ENCODE data around the gene NHERF2.

Gene NHERF2

DNA sequence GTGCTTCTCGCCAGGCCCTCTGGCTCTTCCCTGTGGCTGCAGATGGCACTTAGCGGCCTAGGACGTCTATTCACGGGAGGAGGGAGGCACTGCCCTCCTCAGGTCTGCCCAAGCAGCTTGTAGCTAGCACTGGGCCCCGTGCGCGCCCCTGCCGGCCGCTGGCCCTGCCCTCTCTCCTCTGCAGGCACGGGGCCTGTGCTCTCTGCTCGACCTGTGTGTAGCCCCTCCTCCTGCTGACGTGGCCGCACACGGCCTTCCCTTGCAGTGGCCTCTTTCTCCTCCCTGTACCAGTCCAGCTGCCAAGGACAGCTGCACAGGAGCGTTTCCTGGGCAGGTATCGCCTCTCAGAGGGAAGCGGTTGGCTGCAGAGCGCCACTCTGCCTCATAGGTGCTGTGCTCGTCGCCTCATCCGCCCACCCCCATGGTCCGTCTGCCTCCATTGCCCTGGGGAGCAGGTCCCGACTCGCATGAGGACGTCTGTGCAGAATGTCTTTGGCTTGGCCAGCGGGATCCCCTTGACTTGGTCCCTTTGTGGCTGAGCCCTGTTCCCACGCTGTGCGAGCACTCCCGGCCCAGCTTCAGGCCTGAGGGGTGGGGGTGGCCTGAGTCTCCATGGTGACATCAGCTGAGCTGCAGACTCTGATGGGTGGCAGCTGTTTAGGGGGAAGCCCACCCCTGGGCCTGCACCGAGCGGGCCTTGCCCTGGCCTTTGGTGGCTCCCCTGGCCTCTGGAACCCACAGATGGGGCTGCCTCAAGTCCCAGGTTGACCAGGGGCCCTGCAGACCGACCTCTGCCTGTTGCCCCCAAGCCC lies 55.7 kb downstream of the NHERF2 start:
- no peak for DNase-seq
- TF ChIP-seq POLR2A (IDR thresholded peaks at IDR 0.05; ENCODE audit: low read length) (no peak), GATA1 (IDR thresholded peaks at IDR 0.05; ENCODE audit: low read depth, low read length) (no peak)

DNA sequence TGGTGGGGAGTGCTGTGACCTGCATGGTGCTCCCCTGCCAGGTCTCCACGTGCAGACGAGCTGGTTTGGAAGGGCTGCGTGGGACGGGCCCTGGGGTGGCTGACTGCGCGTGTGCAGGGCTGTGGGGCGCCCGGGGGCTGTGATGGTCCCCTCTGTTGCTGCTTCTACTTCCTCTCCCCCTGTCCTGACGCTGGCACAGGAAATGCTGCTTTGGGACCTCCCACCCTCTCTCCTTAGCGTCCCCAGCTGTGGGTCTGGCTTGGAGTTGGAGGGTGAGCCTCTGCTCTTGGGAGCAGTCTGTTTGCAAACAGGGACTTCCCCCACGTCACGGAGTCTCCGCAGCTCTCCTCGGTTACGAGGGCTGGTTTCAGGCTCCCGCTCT lies 56.3 kb downstream of the NHERF2 start:
- DNase-seq: no peak
- TF ChIP-seq GATA1 (IDR thresholded peaks at IDR 0.05; ENCODE audit: low read depth, low read length) (no peak), POLR2A (IDR thresholded peaks at IDR 0.05; ENCODE audit: low read length) (no peak)

DNA sequence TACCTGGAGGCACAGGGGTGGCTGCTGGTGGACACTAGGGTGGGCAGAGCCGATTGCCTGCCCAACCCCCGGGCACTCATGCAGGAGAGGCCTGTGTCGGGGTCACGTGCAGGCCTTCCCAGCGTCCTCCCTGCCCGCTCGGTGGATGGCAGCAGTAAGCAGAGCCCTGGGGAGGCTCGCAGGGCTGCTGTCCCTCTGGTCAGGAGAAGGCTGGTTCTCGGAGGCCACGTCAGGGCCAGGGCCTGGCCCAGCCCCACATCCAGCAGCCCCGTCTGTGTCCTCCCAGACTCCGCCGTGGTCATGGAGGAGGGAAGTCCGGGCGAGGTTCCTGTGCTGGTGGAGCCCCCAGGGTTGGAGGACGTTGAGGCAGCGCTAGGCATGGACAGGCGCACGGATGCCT lies 56.7 kb downstream of the NHERF2 start:
- no peak for DNase-seq
- TF ChIP-seq POLR2A (IDR thresholded peaks at IDR 0.05; ENCODE audit: low read length) (no peak), GATA1 (IDR thresholded peaks at IDR 0.05; ENCODE audit: low read depth, low read length) (no peak)

DNA sequence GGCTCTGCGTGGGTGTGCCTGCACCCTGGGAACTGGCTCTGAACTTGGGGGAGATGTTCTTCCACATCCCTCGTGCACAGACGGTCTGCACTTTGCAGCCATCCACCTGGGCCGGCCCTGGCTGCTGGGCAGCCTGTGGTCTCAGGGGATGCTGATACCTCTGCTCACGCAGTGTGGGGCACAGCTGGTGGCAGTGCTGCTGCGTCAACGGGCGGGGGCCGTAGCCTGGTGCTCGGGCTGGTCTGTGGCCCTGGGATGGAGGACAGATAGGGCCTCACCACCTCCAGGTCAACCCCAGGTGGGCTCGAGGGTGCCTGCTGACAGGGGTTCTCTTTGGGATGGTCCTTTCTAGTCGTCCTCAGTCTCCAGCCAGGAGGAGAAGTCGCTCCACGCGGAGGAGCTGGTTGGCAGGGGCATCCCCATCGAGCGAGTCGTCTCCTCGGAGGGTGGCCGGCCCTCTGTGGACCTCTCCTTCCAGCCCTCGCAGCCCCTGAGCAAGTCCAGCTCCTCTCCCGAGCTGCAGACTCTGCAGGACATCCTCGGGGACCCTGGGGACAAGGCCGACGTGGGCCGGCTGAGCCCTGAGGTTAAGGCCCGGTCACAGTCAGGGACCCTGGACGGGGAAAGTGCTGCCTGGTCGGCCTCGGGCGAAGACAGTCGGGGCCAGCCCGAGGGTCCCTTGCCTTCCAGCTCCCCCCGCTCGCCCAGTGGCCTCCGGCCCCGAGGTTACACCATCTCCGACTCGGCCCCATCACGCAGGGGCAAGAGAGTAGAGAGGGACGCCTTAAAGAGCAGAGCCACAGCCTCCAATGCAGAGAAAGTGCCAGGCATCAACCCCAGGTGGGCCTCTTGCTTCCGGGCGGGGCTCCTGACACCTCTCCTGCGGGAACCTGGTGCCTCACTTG lies 57.4 kb downstream of the NHERF2 start:
- TF ChIP-seq GATA1 (IDR thresholded peaks at IDR 0.05; ENCODE audit: low read depth, low read length): no peak
- no peak for TF ChIP-seq POLR2A (IDR thresholded peaks at IDR 0.05; ENCODE audit: low read length)
- DNase-seq: no peak

DNA sequence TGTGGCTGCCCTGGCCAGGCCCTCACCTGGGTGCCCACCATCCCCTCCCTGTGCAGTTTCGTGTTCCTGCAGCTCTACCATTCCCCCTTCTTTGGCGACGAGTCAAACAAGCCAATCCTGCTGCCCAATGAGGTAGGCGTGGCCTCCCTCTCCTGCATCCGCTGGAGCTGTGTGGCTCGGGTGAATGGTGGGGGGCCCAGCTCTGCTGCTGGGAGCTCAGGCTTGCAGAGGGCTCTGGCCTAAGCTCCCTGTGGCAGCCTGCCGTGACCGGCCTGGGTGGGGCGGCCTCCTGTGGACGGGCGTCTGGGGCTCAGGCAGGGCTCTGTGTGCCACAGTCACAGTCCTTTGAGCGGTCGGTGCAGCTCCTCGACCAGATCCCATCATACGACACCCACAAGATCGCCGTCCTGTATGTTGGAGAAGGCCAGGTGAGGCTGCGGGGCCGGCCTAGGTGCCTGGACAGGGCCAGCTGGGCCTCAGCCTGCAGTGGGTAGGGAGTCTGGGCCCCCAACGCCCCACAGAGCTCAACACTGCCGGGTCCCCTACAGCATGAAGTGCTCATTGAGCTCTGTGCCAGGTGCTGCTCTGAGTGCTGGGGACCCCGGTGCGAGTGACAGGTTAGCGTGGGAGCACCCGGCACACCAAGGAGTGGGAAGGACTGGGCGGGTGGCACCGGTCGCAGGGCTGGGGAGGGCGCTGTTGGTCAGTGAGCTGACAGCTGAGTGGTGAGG lies 58.4 kb downstream of the NHERF2 start:
- TF ChIP-seq GATA1 (IDR thresholded peaks at IDR 0.05; ENCODE audit: low read depth, low read length) (no peak), POLR2A (IDR thresholded peaks at IDR 0.05; ENCODE audit: low read length) (no peak)
- no peak for DNase-seq

DNA sequence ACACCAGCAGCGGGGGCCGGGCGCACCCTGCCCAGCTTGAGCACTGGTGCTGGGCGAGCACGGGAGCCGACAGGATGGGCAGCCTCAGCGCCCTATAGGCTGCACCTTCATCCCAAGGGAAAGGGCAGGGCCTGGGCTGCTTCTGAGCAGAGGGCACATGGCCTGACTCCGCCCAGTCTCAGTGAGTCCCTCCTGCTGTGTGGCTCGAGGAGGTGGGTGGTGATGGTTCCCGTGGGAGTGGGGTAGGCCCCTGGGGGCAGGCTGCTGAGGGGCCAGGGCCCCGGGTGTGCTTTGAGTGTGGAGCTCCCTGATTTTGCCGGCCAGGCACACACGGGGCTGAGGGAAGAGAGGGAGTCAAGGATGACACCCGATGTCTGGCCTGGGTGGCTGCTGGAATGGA lies 59.0 kb downstream of the NHERF2 start:
- TF ChIP-seq POLR2A (IDR thresholded peaks at IDR 0.05; ENCODE audit: low read length) (no peak), GATA1 (IDR thresholded peaks at IDR 0.05; ENCODE audit: low read depth, low read length) (no peak)
- DNase-seq: no peak

DNA sequence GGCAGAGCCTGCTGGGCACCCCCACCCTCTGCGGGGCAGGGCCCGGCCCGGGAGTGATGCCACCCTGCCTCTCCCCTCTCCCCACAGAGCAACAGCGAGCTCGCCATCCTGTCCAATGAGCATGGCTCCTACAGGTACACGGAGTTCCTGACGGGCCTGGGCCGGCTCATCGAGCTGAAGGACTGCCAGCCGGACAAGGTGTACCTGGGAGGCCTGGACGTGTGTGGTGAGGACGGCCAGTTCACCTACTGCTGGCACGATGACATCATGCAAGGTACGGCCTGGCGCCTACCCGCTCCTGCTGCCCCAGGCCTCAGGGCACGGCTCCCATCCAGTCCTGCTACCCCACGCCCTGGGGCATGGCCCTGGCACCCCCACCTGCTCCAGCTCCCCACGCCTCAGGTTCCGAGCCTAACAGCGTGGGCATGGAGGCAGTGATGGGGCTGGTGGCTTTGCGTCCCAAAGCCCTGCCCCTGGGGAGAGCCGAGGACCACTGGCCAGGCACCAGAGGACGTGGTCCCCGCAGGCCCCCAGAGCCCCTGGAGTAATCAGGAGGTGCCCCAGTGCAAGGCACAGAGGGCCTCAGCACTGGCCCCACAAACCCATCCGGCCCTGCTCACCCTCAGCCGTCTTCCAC lies 59.5 kb downstream of the NHERF2 start:
- TF ChIP-seq GATA1 (IDR thresholded peaks at IDR 0.05; ENCODE audit: low read depth, low read length) (no peak), POLR2A (IDR thresholded peaks at IDR 0.05; ENCODE audit: low read length) (no peak)

DNA sequence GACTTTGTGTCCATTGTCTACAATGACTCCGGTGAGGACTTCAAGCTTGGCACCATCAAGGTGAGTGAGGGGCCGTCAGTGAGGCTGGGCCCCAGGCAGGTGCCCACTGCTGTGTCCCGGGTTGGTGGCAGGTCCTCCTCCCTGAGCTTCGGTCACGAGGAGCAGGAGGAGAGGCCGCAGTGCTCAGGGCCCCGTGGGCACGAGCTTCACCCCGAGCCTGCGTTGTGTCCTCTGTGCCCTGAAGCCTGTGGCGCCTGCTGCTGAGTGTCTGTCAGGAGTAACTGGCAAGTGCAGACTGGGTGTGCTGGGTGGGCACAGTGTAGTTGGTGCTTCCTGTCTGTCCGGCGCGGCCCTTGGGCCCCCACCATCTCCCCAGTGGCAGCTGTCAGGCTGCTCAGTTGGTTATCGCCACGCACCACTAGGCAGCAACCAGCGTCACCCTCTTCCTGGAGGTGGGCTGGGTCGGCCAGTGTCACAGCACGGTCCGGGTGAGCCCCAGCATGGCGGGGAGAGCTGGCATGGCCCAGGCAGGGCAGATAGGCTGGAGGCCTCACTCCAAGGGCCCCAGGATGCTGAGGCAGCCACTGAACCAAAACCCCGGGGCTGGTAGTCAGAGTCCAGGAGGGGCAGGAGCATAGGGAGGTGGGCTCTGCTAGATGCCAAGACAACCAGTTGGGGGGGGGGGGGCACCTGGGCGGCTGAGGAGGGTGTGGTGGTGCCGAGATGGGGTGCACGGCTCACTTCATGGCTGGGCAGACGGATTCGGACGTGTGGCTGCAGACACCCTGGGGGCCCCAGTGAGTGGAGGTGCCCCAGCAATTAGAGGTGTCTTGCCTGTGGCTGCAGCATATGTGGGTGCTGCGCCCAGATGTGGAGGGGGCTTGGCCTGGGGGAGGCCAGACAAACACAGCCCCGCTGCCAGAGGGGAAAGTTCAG lies 60.4 kb downstream of the NHERF2 start:
- DNase-seq: no peak
- TF ChIP-seq POLR2A (IDR thresholded peaks at IDR 0.05; ENCODE audit: low read length) (no peak), GATA1 (IDR thresholded peaks at IDR 0.05; ENCODE audit: low read depth, low read length) (no peak)

More for the DNA sequence above, 59.5 kb downstream of the NHERF2 start:
- DNase-seq: no peak

DNA sequence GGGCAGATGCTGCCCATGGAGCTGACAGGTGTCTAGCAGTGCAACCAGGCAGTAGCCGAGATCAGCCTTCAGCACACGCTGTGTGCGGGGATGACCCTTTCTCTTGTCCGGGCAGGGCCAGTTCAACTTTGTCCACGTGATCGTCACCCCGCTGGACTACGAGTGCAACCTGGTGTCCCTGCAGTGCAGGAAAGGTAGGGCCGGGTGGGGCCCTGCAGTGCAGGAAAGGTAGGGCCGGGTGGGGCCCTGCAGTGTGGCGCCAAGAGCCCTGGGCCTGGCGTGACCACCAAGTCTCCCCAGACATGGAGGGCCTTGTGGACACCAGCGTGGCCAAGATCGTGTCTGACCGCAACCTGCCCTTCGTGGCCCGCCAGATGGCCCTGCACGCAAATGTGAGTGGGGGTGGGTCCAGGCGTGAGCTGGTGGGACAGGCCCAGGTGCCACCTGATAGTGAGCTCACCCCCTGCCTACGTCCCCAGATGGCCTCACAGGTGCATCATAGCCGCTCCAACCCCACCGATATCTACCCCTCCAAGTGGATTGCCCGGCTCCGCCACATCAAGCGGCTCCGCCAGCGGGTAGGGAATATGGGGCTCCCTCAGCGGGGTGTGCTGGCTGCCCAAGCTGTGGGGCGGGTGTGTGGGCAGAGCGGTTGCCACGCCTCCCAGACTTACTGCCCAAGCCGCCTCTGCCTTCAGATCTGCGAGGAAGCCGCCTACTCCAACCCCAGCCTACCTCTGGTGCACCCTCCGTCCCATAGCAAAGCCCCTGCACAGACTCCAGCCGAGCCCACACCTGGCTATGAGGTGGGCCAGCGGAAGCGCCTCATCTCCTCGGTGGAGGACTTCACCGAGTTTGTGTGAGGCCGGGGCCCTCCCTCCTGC lies 61.3 kb downstream of the NHERF2 start:
- DNase-seq: no peak
- TF ChIP-seq GATA1 (IDR thresholded peaks at IDR 0.05; ENCODE audit: low read depth, low read length) (no peak), POLR2A (IDR thresholded peaks at IDR 0.05; ENCODE audit: low read length) (no peak)
